ENCODE measurements around the gene METRNL.

The METRNL gene

GRCh38 chr17:83103200-83103942 lies 24.0 kb downstream of the METRNL start:
- H3K4me3 ChIP-seq (ENCODE audit: low read length) = no peak overlapping the region
- no peak overlapping the region for H3K9ac ChIP-seq (ENCODE audit: low read length)
- H3K27me3 ChIP-seq (ENCODE audit: control insufficient read depth, insufficient read depth, low read length) = peaks cover 34% of the 10 kb centered on the region
- no peaks in the 10 kb centered on the region for H3K36me3 ChIP-seq (ENCODE audit: control insufficient read depth, insufficient read depth, low read length)
- no peaks in the 10 kb centered on the region for H3K9me3 ChIP-seq (ENCODE audit: control insufficient read depth, low read length)
- H3K4me1 ChIP-seq (ENCODE audit: control insufficient read depth, insufficient read depth, low read length) = peaks cover 52% of the 10 kb centered on the region

GRCh38 chr17:83103943-83104311 lies 24.5 kb downstream of the METRNL start:
- H3K9ac ChIP-seq (ENCODE audit: low read length) = no peak overlapping the region
- H3K4me1 ChIP-seq (ENCODE audit: control insufficient read depth, insufficient read depth, low read length) = peaks cover 46% of the 10 kb centered on the region
- no peaks in the 10 kb centered on the region for H3K9me3 ChIP-seq (ENCODE audit: control insufficient read depth, low read length)
- no peak overlapping the region for H3K4me3 ChIP-seq (ENCODE audit: low read length)
- H3K27me3 ChIP-seq (ENCODE audit: control insufficient read depth, insufficient read depth, low read length) = peaks cover 34% of the 10 kb centered on the region
- no peaks in the 10 kb centered on the region for H3K36me3 ChIP-seq (ENCODE audit: control insufficient read depth, insufficient read depth, low read length)

DNA sequence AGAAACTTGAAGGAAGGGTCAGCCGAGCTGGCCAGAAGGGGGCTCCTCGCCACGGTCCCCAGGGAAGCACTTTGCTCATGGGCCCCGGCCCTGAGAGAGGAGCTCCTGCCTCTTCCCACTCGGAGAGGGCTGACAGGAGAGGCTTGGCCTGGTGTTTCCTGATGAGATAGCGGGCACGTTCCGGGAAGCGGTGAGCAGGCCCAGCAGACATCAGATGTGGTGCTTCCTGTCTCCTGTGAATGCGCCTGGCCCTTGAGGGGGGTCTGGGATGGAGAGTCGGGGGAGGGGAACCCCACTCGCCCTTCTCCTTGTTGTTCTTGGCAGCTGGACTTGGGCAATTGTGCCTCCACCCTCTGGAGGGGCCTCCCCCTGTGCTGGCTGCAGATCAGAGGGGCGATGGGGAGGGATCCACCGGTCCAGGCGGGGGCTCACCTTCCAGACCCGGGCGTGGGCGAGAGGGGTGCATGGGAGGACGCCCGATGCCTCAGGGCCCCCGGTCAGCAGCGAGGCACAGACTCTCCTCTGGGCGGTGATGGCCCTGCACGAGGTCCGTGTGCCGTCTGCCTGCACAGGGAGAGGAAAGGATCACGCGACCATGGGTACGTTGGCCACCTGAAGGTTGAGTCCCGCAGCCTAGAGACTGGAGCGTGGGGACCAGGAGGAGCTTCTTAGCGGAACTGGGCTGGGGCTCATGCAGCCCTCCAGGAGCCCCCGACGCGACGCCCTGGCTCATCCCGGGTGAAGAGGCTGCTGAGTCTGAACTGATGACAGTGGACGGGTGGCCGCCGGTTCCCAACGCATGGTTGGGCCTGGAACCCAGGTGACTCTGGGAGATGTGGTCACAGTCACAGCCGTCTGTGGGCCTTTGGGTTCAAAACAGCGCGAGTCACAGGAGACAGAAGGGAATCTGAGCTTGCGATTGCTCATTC lies 25.4 kb downstream of the METRNL start:
- H3K4me3 ChIP-seq (ENCODE audit: low read length) = no peak overlapping the region
- peaks cover 42% of the 10 kb centered on the region for H3K4me1 ChIP-seq (ENCODE audit: control insufficient read depth, insufficient read depth, low read length)
- no peak overlapping the region for H3K9ac ChIP-seq (ENCODE audit: low read length)
- no peaks in the 10 kb centered on the region for H3K9me3 ChIP-seq (ENCODE audit: control insufficient read depth, low read length)
- H3K36me3 ChIP-seq (ENCODE audit: control insufficient read depth, insufficient read depth, low read length) = no peaks in the 10 kb centered on the region
- peaks cover 28% of the 10 kb centered on the region for H3K27me3 ChIP-seq (ENCODE audit: control insufficient read depth, insufficient read depth, low read length)

DNA sequence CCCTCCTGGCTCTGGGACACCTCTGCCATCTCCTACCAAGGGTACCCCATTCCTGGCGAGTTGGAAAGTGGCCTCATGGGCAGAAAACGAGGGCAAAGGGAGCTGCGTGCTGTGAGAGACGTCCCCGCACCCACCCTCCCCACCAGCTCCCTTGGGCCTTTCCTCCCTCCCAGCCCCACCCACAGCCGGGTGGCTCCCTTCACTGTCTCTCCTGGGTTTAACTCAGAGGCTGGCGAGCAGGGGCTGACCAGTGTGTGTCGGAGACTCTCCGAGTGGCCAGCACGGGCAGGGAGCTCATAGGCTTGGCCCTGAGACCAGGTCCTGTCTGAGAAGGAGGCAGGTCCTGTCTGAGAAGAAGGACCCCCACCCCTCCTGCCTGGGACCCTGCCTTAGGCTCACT lies 26.1 kb downstream of the METRNL start:
- Histone ChIP-seq H3K9me3 (ENCODE audit: control insufficient read depth, low read length) (no peaks in the 10 kb centered on the region), H3K9ac (ENCODE audit: low read length) (no peak overlapping the region), H3K4me3 (ENCODE audit: low read length) (no peak overlapping the region), H3K36me3 (ENCODE audit: control insufficient read depth, insufficient read depth, low read length) (no peaks in the 10 kb centered on the region), H3K4me1 (ENCODE audit: control insufficient read depth, insufficient read depth, low read length) (peaks cover 43% of the 10 kb centered on the region), H3K27me3 (ENCODE audit: control insufficient read depth, insufficient read depth, low read length) (peaks cover 31% of the 10 kb centered on the region)

DNA sequence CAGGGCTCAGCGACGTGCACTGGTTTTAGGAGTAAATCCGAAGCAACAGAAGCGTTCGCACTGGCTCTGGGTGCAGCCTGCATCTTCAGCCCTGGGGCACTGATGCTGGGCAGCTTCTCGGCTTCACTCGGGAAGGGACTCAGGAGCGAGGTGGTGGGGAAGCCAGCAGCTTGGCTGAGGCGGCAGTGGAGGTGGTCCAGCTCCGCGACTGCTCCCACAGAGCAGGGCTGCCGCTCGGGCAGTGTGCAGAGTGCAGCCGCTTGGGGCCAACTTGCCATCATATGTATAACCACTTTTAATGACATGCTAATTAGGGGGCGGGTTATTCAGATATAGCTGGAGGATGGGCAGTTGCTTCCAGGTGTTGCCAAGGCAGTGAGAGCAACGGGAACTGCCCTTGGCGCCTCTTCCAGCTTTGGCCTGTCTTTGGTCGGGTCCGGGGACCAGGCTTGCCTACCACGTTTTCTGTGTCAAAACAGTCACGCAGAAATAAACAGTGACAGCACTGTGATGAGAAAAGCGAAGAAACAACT lies 26.7 kb downstream of the METRNL start:
- no peak overlapping the region for H3K9ac ChIP-seq (ENCODE audit: low read length)
- H3K4me3 ChIP-seq (ENCODE audit: low read length) = no peak overlapping the region
- H3K9me3 ChIP-seq (ENCODE audit: control insufficient read depth, low read length) = no peaks in the 10 kb centered on the region
- peaks cover 42% of the 10 kb centered on the region for H3K4me1 ChIP-seq (ENCODE audit: control insufficient read depth, insufficient read depth, low read length)
- H3K27me3 ChIP-seq (ENCODE audit: control insufficient read depth, insufficient read depth, low read length) = peaks cover 37% of the 10 kb centered on the region
- H3K36me3 ChIP-seq (ENCODE audit: control insufficient read depth, insufficient read depth, low read length) = no peaks in the 10 kb centered on the region

GRCh38 chr17:83106913-83107655 lies 27.7 kb downstream of the METRNL start:
- Histone ChIP-seq H3K27me3 (ENCODE audit: control insufficient read depth, insufficient read depth, low read length) (peaks cover 41% of the 10 kb centered on the region), H3K36me3 (ENCODE audit: control insufficient read depth, insufficient read depth, low read length) (no peaks in the 10 kb centered on the region), H3K9me3 (ENCODE audit: control insufficient read depth, low read length) (no peaks in the 10 kb centered on the region), H3K4me3 (ENCODE audit: low read length) (no peak overlapping the region), H3K9ac (ENCODE audit: low read length) (no peak overlapping the region), H3K4me1 (ENCODE audit: control insufficient read depth, insufficient read depth, low read length) (peaks cover 33% of the 10 kb centered on the region)

DNA sequence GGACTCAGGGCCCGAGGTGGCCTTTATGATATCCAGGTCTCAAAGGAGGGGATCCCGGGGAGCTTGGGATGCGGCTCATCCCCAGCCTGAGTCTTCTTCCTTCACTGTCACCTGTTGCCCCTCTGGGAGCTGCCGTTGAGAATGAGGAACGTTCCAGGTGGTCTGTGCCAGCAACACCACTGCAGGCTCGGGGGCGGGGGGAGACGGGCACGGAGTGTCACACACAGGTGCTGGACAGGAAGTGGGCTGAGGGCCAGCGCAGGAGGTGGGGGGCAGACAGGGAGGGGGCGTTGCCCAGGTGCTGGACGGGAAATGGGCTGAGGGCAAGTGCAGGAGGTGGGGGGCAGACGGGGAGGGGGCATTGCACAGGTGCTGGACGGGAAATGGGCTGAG lies 28.2 kb downstream of the METRNL start:
- Histone ChIP-seq H3K4me1 (ENCODE audit: control insufficient read depth, insufficient read depth, low read length) (peaks cover 27% of the 10 kb centered on the region), H3K4me3 (ENCODE audit: low read length) (no peak overlapping the region), H3K9me3 (ENCODE audit: control insufficient read depth, low read length) (no peaks in the 10 kb centered on the region), H3K9ac (ENCODE audit: low read length) (no peak overlapping the region), H3K36me3 (ENCODE audit: control insufficient read depth, insufficient read depth, low read length) (no peaks in the 10 kb centered on the region), H3K27me3 (ENCODE audit: control insufficient read depth, insufficient read depth, low read length) (peaks cover 42% of the 10 kb centered on the region)

- no peaks in the 10 kb centered on the region for H3K9me3 ChIP-seq (ENCODE audit: control insufficient read depth, low read length)
- H3K4me3 ChIP-seq (ENCODE audit: low read length) = no peak overlapping the region
- peaks cover 42% of the 10 kb centered on the region for H3K27me3 ChIP-seq (ENCODE audit: control insufficient read depth, insufficient read depth, low read length)
- no peaks in the 10 kb centered on the region for H3K36me3 ChIP-seq (ENCODE audit: control insufficient read depth, insufficient read depth, low read length)
- H3K9ac ChIP-seq (ENCODE audit: low read length) = no peak overlapping the region
- H3K4me1 ChIP-seq (ENCODE audit: control insufficient read depth, insufficient read depth, low read length) = peaks cover 22% of the 10 kb centered on the region
Observed at GRCh38 chr17:83108709-83109108, 29.3 kb downstream of the METRNL start.

DNA sequence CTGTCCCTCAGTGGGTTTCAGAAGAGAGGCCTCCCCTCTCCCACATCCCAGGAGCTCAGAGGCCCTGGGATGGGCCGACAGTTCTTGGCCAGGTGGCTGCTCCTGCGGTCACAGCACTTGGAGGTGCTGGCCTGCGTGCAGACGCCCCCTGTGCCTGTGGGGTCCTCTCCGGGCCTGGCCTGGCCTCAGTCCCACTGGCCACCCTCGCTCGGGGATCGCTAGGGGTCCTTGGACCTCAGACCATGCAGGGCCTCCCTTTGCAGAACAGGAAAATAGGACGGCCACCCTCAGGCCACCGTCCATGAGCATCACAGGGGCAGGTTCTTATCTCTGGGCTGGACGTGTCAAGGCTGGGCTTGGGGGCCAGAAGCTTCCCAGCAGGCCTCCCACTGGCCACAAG lies 30.0 kb downstream of the METRNL start:
- Histone ChIP-seq H3K27me3 (ENCODE audit: control insufficient read depth, insufficient read depth, low read length) (peaks cover 39% of the 10 kb centered on the region), H3K36me3 (ENCODE audit: control insufficient read depth, insufficient read depth, low read length) (no peaks in the 10 kb centered on the region), H3K9me3 (ENCODE audit: control insufficient read depth, low read length) (no peaks in the 10 kb centered on the region), H3K4me1 (ENCODE audit: control insufficient read depth, insufficient read depth, low read length) (peaks cover 15% of the 10 kb centered on the region), H3K4me3 (ENCODE audit: low read length) (no peak overlapping the region), H3K9ac (ENCODE audit: low read length) (no peak overlapping the region)

- Histone ChIP-seq H3K36me3 (ENCODE audit: control insufficient read depth, insufficient read depth, low read length) (no peaks in the 10 kb centered on the region), H3K9ac (ENCODE audit: low read length) (no peak overlapping the region), H3K4me3 (ENCODE audit: low read length) (no peak overlapping the region), H3K4me1 (ENCODE audit: control insufficient read depth, insufficient read depth, low read length) (peaks cover 15% of the 10 kb centered on the region), H3K27me3 (ENCODE audit: control insufficient read depth, insufficient read depth, low read length) (peaks cover 36% of the 10 kb centered on the region), H3K9me3 (ENCODE audit: control insufficient read depth, low read length) (no peaks in the 10 kb centered on the region)
Observed at GRCh38 chr17:83109793-83110645, 30.6 kb downstream of the METRNL start.

GRCh38 chr17:83110735-83111134 lies 31.3 kb downstream of the METRNL start:
- Histone ChIP-seq H3K36me3 (ENCODE audit: control insufficient read depth, insufficient read depth, low read length) (no peaks in the 10 kb centered on the region), H3K4me3 (ENCODE audit: low read length) (no peak overlapping the region), H3K27me3 (ENCODE audit: control insufficient read depth, insufficient read depth, low read length) (peaks cover 36% of the 10 kb centered on the region), H3K4me1 (ENCODE audit: control insufficient read depth, insufficient read depth, low read length) (peaks cover 15% of the 10 kb centered on the region), H3K9me3 (ENCODE audit: control insufficient read depth, low read length) (no peaks in the 10 kb centered on the region), H3K9ac (ENCODE audit: low read length) (no peak overlapping the region)

All from mucosa of stomach (tissue), 1 donor.